Prostate gland (tissue), 2 donors: Measurements from ENCODE around the gene ARHGAP44. TPM values are rescaled to one million over a fixed set of nuclear protein-coding genes. Genes with fewer than 3 reads are reported as not detected.

Source experiments
- DNase-seq: peaks from one replicate; pipeline ENCODE4 v3.0.0-alpha.2; 2019; ENCODE audit warnings: low spot score
- H3K27ac ChIP-seq, 2 donors: fragments of 200-600 bp; sonication (generic); 2 replicates each; pipeline ENCODE4 v1.5.1; 2017 to 2019
- H3K27me3 ChIP-seq: fragments of 200-600 bp; sonication (generic); replicated peaks from 2 replicates; pipeline ENCODE4 v1.5.1; 2019; ENCODE audit not compliant: insufficient read depth
- H3K36me3 ChIP-seq, 2 donors: fragments of 200-600 bp; sonication (generic); 1 replicate in 1 of 2; 2 replicates in 1 of 2; pipeline versions ENCODE4 v1.5.1 to v1.8.1; 2017 to 2019
- H3K4me1 ChIP-seq: fragments of 200-600 bp; sonication (generic); replicated peaks from 2 replicates; pipeline ENCODE4 v1.5.1; 2019
- H3K4me3 ChIP-seq, 2 donors: fragments of 200-600 bp; sonication (generic); 2 replicates each; pipeline ENCODE4 v1.5.1; 2017 to 2019
- H3K9me3 ChIP-seq: fragments of 200-600 bp; sonication (generic); 2 replicates; pipeline ENCODE4 v1.5.1; 2017
- POLR2A ChIP-seq: fragments of 450-650 bp; IDR thresholded peaks from one replicate; pipeline ENCODE4 v1.6.1; 2016; ENCODE audit warnings: antibody characterized with exemption, mild to moderate bottlenecking
- POLR2AphosphoS5 ChIP-seq: sonication (generic); formaldehyde crosslinking; IDR thresholded peaks from one replicate; pipeline ENCODE4 v1.6.1; 2017; ENCODE audit warnings: antibody characterized with exemption
- WGBS: methylation state at CpG from one replicate; pipeline ENCODE4 v1.1.5; 2018; 5-methylcytosine and 5-hydroxymethylcytosine counted together
- intact Hi-C: fragments of 100-400 bp; cut with DNase I; formaldehyde crosslinking; loops from one replicate; pipeline ENCODE4 v1.14.2; 2022
- total RNA-seq, 2 donors: library from RNA; depleted of rRNA; stranded (reverse); fragments of >200 nt; gene quantifications; one replicate each; pipeline ENCODE4 v1.1.0, GENCODE V29; 2016
- TF ChIP-seq, protein P1 (sequence below), 4 experiments: fragments of 200-600 bp in 2 of 4; fragments of 450-650 bp in 2 of 4; sonication (generic) in 2 of 4; IDR thresholded peaks; 1 replicate in 3 of 4; 2 replicates in 1 of 4; pipeline ENCODE4 v1.5.1; 2016 to 2019; ENCODE audit warnings: antibody characterized with exemption in 4 of 4, mild to moderate bottlenecking in 2 of 4, moderate library complexity in 2 of 4

The ARHGAP44 gene
- total RNA-seq, 2 donors from 2014 or later, result 7.5 to 15.7 TPM

DNA sequence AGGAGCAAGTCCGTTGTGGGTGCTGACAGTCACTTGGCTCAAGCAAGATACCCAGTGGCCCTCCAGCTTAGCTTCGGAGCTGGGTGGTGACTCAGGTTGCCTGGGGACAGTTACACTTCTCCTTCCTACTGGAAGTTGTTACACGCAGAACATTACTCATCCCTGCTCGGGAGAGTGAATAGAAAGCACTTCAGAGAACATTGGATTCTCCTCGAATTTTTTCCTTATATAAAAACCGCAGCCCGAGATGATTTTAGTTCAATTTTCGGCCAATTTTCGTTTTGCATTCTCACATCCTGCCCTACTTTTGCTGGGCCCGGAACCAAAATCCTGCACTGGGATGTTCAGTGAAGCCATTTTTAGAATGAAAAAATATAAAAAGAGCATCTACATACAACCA is 128.8 kb downstream of the ARHGAP44 start:
- Histone ChIP-seq H3K9me3 (no peaks in the 10 kb centered on the region), H3K36me3 (no peaks in the 10 kb centered on the region), H3K27ac (no peak overlapping the region), H3K27me3 (no peaks in the 10 kb centered on the region), H3K4me3 (no peak overlapping the region), H3K4me1 (no peaks in the 10 kb centered on the region)
- TF ChIP-seq, protein P1, sequence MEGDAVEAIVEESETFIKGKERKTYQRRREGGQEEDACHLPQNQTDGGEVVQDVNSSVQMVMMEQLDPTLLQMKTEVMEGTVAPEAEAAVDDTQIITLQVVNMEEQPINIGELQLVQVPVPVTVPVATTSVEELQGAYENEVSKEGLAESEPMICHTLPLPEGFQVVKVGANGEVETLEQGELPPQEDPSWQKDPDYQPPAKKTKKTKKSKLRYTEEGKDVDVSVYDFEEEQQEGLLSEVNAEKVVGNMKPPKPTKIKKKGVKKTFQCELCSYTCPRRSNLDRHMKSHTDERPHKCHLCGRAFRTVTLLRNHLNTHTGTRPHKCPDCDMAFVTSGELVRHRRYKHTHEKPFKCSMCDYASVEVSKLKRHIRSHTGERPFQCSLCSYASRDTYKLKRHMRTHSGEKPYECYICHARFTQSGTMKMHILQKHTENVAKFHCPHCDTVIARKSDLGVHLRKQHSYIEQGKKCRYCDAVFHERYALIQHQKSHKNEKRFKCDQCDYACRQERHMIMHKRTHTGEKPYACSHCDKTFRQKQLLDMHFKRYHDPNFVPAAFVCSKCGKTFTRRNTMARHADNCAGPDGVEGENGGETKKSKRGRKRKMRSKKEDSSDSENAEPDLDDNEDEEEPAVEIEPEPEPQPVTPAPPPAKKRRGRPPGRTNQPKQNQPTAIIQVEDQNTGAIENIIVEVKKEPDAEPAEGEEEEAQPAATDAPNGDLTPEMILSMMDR (IDR thresholded peaks at IDR 0.05), result no peak
- TF ChIP-seq POLR2A (no peak), POLR2AphosphoS5 (no peak)
- no peak for DNase-seq
- intact Hi-C loops, result no loop called here
- 93% methylated on average over 10 of the region's 10 CpGs for WGBS

DNA sequence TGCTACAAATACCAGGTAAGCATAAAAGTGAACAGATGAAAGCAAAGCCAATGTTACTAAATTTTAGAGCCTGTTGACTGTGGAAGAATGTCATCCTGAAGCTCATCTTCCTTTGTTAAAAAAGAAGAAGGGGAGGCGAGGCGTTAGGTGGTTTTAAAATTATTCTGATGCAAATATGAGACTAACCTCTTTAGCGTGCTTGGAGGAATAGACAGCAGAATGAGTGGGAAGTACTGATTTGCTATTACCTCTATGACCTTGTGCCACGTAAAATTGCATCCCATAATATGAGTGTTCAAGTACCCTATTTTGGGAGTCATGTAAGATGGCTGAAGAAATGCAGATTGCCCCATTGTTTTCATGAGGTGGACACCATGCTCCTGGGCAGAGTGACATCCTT is 132.8 kb downstream of the ARHGAP44 start:
- 90% methylated on average over 4 of the region's 4 CpGs for WGBS
- Histone ChIP-seq H3K9me3 (no peaks in the 10 kb centered on the region), H3K27me3 (no peaks in the 10 kb centered on the region), H3K4me1 (no peaks in the 10 kb centered on the region), H3K4me3 (no peak overlapping the region), H3K36me3 (no peaks in the 10 kb centered on the region), H3K27ac (no peak overlapping the region)
- intact Hi-C loops, result no loop called here
- no peak for DNase-seq
- TF ChIP-seq POLR2AphosphoS5 (no peak), POLR2A (no peak)
- TF ChIP-seq, protein P1 (IDR thresholded peaks at IDR 0.05), result no peak

DNA sequence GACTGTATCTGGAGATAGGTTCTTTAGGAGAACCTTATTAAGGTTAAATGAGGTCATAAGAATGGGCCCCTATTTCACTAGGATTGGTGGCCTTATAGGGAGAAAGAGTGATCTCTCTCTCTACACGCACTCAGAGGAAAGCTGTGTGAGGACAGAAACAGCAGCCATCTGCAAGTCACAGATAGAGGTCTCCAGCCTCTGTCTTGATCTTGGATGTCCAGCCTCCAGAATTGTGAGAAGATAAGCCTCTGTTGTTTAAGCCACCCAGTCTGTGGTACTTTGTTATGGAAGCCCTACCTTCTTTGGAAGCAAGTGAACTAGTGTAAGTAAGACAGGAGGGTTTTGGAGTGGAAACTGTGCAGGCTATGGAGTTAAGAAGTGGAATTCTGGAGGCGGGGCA is 135.3 kb downstream of the ARHGAP44 start:
- WGBS, result 94% methylated on average over 2 of the region's 2 CpGs
- DNase-seq, result no peak
- H3K36me3 ChIP-seq, result no peaks in the 10 kb centered on the region
- H3K4me1 ChIP-seq, result no peaks in the 10 kb centered on the region
- intact Hi-C loops, result no loop called here
- no peak overlapping the region for H3K4me3 ChIP-seq
- no peaks in the 10 kb centered on the region for H3K9me3 ChIP-seq
- TF ChIP-seq POLR2A (no peak), POLR2AphosphoS5 (no peak)
- TF ChIP-seq, protein P1 (IDR thresholded peaks at IDR 0.05), result no peak
- no peak overlapping the region for H3K27ac ChIP-seq
- H3K27me3 ChIP-seq, result no peaks in the 10 kb centered on the region

DNA sequence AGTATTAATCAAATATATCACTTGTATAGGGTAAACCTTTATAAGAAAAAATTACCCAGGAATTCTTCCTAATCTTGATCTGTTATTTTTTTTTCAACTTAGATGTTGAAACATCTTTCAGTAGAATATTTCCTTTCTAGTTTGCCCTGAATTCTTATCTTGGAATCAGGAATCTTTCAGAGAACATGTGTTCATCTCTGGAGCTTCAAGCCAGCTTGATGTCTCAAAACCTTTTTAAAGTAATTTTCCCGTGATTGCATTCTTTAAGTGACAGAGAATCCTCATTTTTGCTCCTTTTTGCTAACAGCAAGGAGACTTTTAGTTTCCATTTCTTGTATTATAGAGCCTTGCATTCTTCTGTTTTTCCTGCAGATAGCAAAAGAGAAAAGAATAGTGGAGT is 137.7 kb downstream of the ARHGAP44 start:
- intact Hi-C loops, result no loop called here
- Histone ChIP-seq H3K4me3 (no peak overlapping the region), H3K4me1 (no peaks in the 10 kb centered on the region), H3K36me3 (no peaks in the 10 kb centered on the region), H3K9me3 (no peaks in the 10 kb centered on the region), H3K27ac (no peak overlapping the region), H3K27me3 (no peaks in the 10 kb centered on the region)
- no peak for DNase-seq
- WGBS, result 43% methylated on average over 1 of the region's 1 CpG
- TF ChIP-seq POLR2A (no peak), POLR2AphosphoS5 (no peak)
- TF ChIP-seq, protein P1 (IDR thresholded peaks at IDR 0.05), result no peak

DNA sequence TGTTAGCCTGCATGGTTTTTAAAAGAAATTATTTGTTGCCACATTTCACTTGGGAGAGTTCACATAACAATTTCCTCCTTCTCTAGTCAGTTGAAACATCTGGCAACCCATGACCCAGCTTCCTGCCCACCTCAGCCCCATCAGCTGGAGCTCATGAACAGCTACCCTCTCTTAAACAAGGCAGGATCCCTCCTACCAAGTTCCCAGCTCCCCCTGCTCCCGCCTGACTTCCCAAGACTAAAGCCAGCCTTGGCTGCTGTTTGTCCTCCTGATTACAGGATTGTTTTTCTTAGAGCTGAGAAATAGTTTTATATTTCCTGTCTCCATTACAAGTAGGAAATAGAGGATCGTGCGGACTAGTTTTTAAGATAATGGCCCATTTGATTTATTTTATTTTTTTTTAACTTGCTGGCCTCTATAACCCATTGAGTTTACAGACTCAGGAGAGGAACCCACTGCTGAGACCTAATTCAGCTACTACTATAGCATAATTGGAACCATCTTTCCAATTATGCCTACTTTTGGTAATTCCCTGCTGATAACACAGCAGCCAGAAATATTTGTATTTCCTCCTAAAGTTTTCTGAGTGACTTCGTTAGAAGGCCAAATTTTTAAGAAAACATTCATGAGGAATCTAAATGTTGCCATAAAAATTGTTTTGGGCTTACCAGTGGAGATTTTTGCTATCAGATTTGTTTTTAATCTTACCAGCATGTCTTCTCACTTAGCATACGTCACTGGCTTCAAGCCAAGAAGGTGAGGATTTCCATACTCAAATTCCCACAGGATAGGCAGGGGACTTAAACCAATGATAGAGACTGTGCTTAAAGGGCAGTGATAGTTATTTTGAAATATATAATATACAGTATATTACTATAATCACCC is 138.5 kb downstream of the ARHGAP44 start:
- no peak for DNase-seq
- Histone ChIP-seq H3K4me3 (no peak overlapping the region), H3K27me3 (no peaks in the 10 kb centered on the region), H3K4me1 (no peaks in the 10 kb centered on the region), H3K27ac (no peak overlapping the region), H3K36me3 (no peaks in the 10 kb centered on the region), H3K9me3 (no peaks in the 10 kb centered on the region)
- TF ChIP-seq, protein P1 (IDR thresholded peaks at IDR 0.05), result no peak
- TF ChIP-seq POLR2AphosphoS5 (no peak), POLR2A (no peak)
- intact Hi-C loops, result no loop called here
- 48% methylated on average over 5 of the region's 5 CpGs for WGBS
